Fibroblast of lung (primary cell): ENCODE results near the gene XRCC3. TPM values are rescaled to one million over a fixed set of nuclear protein-coding genes. Genes with fewer than 3 reads are reported as not detected.

ENCODE experiments used
- DNase-seq, 2 donors: peaks; one replicate each; pipeline versions ENCODE4 v3.0.0 to v3.0.0-alpha.2; 2010; ENCODE audit warnings: low read depth in 2 of 2
- H2AFZ ChIP-seq: 2 replicates; pipeline ENCODE4 v1.5.1; 2012; ENCODE audit warnings: low read length, control low read depth, inconsistent platforms
- H3K27ac ChIP-seq: 2 replicates; pipeline ENCODE4 v1.5.1; 2011; ENCODE audit warnings: low read length, control low read depth; ENCODE audit not compliant: insufficient read depth
- H3K27me3 ChIP-seq: 2 replicates; pipeline ENCODE4 v1.5.1; 2011; ENCODE audit warnings: mild to moderate bottlenecking, low read length; ENCODE audit not compliant: control insufficient read depth, insufficient read depth
- H3K36me3 ChIP-seq: 2 replicates; pipeline ENCODE4 v1.5.1; 2011; ENCODE audit warnings: low read length; ENCODE audit not compliant: control insufficient read depth, insufficient read depth
- H3K4me1 ChIP-seq: 2 replicates; pipeline ENCODE4 v1.5.1; 2011; ENCODE audit warnings: low read length; ENCODE audit not compliant: control insufficient read depth, insufficient read depth; ENCODE audit errors: extremely low read depth
- H3K4me2 ChIP-seq: 2 replicates; pipeline ENCODE4 v1.5.1; 2011; ENCODE audit warnings: low read length, control low read depth; ENCODE audit not compliant: insufficient read depth; ENCODE audit errors: extremely low read depth
- H3K4me3 ChIP-seq, 4 experiments: fragments of 200-600 bp in 1 of 4; sonication (generic) in 1 of 4; replicated peaks in 1 of 4; 2 replicates each; pipeline ENCODE4 v1.5.1; 2011 to 2016; ENCODE audit warnings: low read length in 4 of 4, low read depth in 3 of 4, mild to moderate bottlenecking in 3 of 4, control low read depth in 2 of 4, inconsistent platforms in 1 of 4, mixed read lengths in 1 of 4; ENCODE audit not compliant: insufficient read depth in 1 of 4; ENCODE audit errors: control extremely low read depth in 1 of 4
- H3K79me2 ChIP-seq: 2 replicates; pipeline ENCODE4 v1.5.1; 2012; ENCODE audit warnings: mild to moderate bottlenecking, low read length, inconsistent platforms; ENCODE audit not compliant: control insufficient read depth, insufficient read depth
- H3K9ac ChIP-seq: 2 replicates; pipeline ENCODE4 v1.5.1; 2011; ENCODE audit warnings: mild to moderate bottlenecking, low read length, control low read depth; ENCODE audit not compliant: insufficient read depth
- H3K9me3 ChIP-seq: 2 replicates; pipeline ENCODE4 v1.5.1; 2012; ENCODE audit warnings: low read depth, low read length; ENCODE audit not compliant: control insufficient read depth, insufficient read depth
- H4K20me1 ChIP-seq: 2 replicates; pipeline ENCODE4 v1.5.1; 2011; ENCODE audit warnings: low read length; ENCODE audit not compliant: control insufficient read depth, insufficient read depth; ENCODE audit errors: extremely low read depth
- CTCF ChIP-seq, 2 donors: IDR thresholded peaks in 1 of 2; conservative IDR thresholded peaks in 1 of 2; 1 replicate in 1 of 2; 2 replicates in 1 of 2; pipeline ENCODE4 v1.5.1; 2011 to 2012; ENCODE audit warnings: low read length in 2 of 2, control low read depth in 1 of 2, inconsistent platforms in 1 of 2, low read depth in 1 of 2, mild to moderate bottlenecking in 1 of 2
- EZH2 ChIP-seq: IDR thresholded peaks from 2 replicates; pipeline ENCODE4 v1.5.1; 2012; ENCODE audit warnings: low read length, control low read depth, mild to moderate bottlenecking; ENCODE audit errors: missing control alignments
- polyA plus RNA-seq, 2 donors: library from polyadenylated mRNA; depleted of rRNA in 1 of 2; stranded (reverse) in 1 of 2; unstranded in 1 of 2; fragments of >200 nt; gene quantifications; 2 replicates each; pipeline ENCODE4 v1.2.1, GENCODE V29; 2011 to 2012; ENCODE audit warnings: missing spikeins in 1 of 2
- total RNA-seq: library from RNA; depleted of rRNA; stranded (reverse); fragments of >200 nt; gene quantifications from 2 replicates; pipeline ENCODE4 v1.2.1, GENCODE V29; 2014

Gene XRCC3
- total and polyA plus RNA-seq, 2 donors (not counting 1 experiment from before 2014, with no cell fraction given) = 4.9 to 9.2 TPM

DNA sequence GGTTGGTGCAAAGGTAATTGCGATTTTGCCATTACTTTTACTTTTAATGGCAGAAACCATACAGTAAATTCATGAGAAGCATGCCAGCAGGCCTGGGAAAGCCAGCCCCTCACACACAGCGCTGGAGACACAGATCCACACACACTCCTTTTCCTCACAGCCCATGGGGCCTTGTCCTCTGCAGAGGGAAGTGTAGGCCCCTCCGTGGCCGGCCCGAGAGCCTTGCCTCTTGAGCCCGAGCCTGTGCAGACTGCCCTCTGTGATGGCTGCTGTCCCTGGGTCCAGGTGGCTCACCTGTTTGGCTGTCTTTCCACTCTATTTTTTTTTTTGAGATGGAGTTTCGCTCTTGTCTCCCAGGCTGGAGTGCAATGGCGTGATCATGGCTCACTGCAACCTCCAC lies 39.3 kb downstream of the XRCC3 start:
- peaks cover 14% of the 10 kb centered on the region for H3K79me2 ChIP-seq
- H3K4me2 ChIP-seq = no peak overlapping the region
- no peak overlapping the region for H3K4me3 ChIP-seq
- no peak for TF ChIP-seq CTCF (conservative IDR thresholded peaks at IDR 0.05 in 1 of 2, IDR thresholded peaks at IDR 0.05 in 1 of 2; ENCODE audit: low read depth in 1 of 2, low read length in 2 of 2)
- TF ChIP-seq EZH2 = no peak
- H3K27ac ChIP-seq = no peak overlapping the region
- no peaks in the 10 kb centered on the region for H3K27me3 ChIP-seq
- H2AFZ ChIP-seq = no peak overlapping the region
- H3K36me3 ChIP-seq = peaks cover 29% of the 10 kb centered on the region
- H3K9me3 ChIP-seq = no peaks in the 10 kb centered on the region
- peaks cover 3% of the 10 kb centered on the region for H3K4me1 ChIP-seq
- DNase-seq = no peak
- no peak overlapping the region for H3K9ac ChIP-seq
- no peaks in the 10 kb centered on the region for H4K20me1 ChIP-seq

GRCh38 chr14:103671911-103672310 lies 43.3 kb downstream of the XRCC3 start:
- Histone ChIP-seq H3K27ac (no peak overlapping the region), H3K4me1 (no peaks in the 10 kb centered on the region), H3K4me2 (no peak overlapping the region), H3K36me3 (peaks cover 32% of the 10 kb centered on the region), H2AFZ (no peak overlapping the region), H3K4me3 (no peak overlapping the region), H3K9ac (no peak overlapping the region), H4K20me1 (no peaks in the 10 kb centered on the region), H3K79me2 (peaks cover 22% of the 10 kb centered on the region), H3K9me3 (no peaks in the 10 kb centered on the region), H3K27me3 (no peaks in the 10 kb centered on the region)
- no peak for DNase-seq
- TF ChIP-seq EZH2 (no peak), CTCF (conservative IDR thresholded peaks at IDR 0.05 in 1 of 2, IDR thresholded peaks at IDR 0.05 in 1 of 2; ENCODE audit: low read depth in 1 of 2, low read length in 2 of 2) (no peak)

DNA sequence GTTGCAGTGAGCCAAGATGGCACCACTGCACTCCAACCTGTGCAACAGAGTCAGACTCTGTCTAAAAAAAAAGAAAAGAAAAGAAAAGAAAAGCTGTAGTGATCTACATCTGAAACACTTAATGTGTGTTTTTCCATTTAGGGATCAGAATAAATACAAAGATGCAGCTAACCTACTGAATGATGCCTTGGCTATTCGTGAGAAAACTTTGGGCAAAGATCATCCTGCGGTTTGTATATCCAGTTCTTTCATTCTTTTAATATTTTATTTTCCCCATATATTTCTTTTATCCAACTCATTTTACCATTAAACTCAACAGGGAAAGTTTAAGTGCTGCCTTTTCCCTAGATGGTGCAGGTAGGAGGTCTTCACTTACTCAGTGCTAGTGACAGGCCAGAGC lies 45.9 kb downstream of the XRCC3 start:
- H3K36me3 ChIP-seq = peaks cover 26% of the 10 kb centered on the region
- no peak overlapping the region for H3K27ac ChIP-seq
- H3K9ac ChIP-seq = no peak overlapping the region
- TF ChIP-seq EZH2 (no peak), CTCF (conservative IDR thresholded peaks at IDR 0.05 in 1 of 2, IDR thresholded peaks at IDR 0.05 in 1 of 2; ENCODE audit: low read depth in 1 of 2, low read length in 2 of 2) (no peak)
- peaks cover 39% of the 10 kb centered on the region for H3K79me2 ChIP-seq
- no peak overlapping the region for H2AFZ ChIP-seq
- no peak for DNase-seq
- no peaks in the 10 kb centered on the region for H3K4me1 ChIP-seq
- H3K27me3 ChIP-seq = no peaks in the 10 kb centered on the region
- H3K4me3 ChIP-seq = no peak overlapping the region
- no peaks in the 10 kb centered on the region for H3K9me3 ChIP-seq
- no peaks in the 10 kb centered on the region for H4K20me1 ChIP-seq
- no peak overlapping the region for H3K4me2 ChIP-seq
